ENCODE measurements around the gene SYNE2. TPM values are rescaled to one million over a fixed set of nuclear protein-coding genes. Genes with fewer than 3 reads are reported as not detected.
"Not testable (repeated sequence)": the region's sequence is repeated elsewhere in the genome, so short reads cannot be mapped to it uniquely, and the experiment has no call there.

Gene SYNE2
- total RNA-seq, 1 donor from 2014 or later: 81.4 TPM

DNA sequence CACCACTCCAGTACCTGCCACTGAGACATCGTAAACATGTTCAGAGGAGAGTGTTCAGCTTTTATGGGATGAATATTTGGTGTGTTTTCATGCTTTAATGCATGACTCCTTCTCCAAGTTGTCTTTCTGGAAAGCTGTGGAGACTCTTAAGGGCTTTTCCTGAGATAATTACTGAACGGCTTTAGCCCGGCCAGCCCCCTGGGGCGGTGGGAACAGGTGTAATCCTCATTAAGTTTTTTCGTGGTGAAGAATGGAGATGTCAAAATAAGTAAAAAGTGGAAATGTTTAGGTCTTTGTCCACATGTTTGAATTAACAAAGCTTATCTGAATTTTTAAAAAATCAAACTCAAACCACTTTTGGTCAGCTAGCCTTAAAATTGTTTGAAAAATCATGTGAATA lies 1.5 kb downstream of the SYNE2 start:
- H3K4me1 ChIP-seq (ENCODE audit: control insufficient read depth in 3 of 3, insufficient read depth in 3 of 3, low read length in 3 of 3): peaks cover 12 to 15% (median 13%) of the 10 kb centered on the region in 3 donors
- H3K36me3 ChIP-seq (ENCODE audit: control insufficient read depth in 3 of 3, insufficient read depth in 3 of 3, low read length in 3 of 3): no peaks in the 10 kb centered on the region
- peak overlapping the region; percentile 73 to 87 (median 81) for H3K9ac ChIP-seq (ENCODE audit: low read depth in 1 of 3, low read length in 3 of 3)
- peak overlapping the region; percentile 72 to 83 (median 78) for H3K4me3 ChIP-seq (ENCODE audit: low read length in 3 of 3)
- no peaks in the 10 kb centered on the region for H3K27me3 ChIP-seq (ENCODE audit: control insufficient read depth in 3 of 3, insufficient read depth in 3 of 3, low read length in 3 of 3)
- peak overlapping the region; percentile 83 for H3K27ac ChIP-seq (ENCODE audit: low read depth, low read length)
- no peaks in the 10 kb centered on the region for H3K9me3 ChIP-seq (ENCODE audit: control insufficient read depth in 3 of 3, low read length in 3 of 3)

DNA sequence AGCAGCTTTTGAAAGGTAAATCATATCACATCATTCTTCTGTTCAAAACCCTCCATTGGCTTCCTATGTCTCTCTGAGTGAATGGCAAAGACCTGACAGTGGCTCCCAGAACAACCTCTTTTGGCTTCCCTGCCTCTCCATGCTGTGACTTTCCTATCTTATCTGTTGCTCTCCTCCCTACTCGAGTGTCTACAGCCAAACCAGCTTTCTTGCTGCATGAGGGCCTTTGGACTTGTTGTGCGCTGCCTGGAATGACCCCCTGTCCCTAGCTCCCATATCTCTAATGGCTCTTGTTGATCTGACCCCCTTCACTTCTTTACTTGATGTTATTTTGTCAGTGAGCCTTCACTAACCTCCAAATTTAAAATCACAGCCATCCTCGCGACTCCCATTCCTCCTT lies 2.5 kb downstream of the SYNE2 start:
- H3K27me3 ChIP-seq (ENCODE audit: control insufficient read depth in 3 of 3, insufficient read depth in 3 of 3, low read length in 3 of 3): no peaks in the 10 kb centered on the region
- H3K4me1 ChIP-seq (ENCODE audit: control insufficient read depth in 3 of 3, insufficient read depth in 3 of 3, low read length in 3 of 3): peaks cover 12 to 15% (median 13%) of the 10 kb centered on the region in 3 donors
- no peaks in the 10 kb centered on the region for H3K36me3 ChIP-seq (ENCODE audit: control insufficient read depth in 3 of 3, insufficient read depth in 3 of 3, low read length in 3 of 3)
- peak overlapping the region in 1 of 3 donors; percentile 32 for H3K4me3 ChIP-seq (ENCODE audit: low read length in 3 of 3)
- no peak overlapping the region for H3K27ac ChIP-seq (ENCODE audit: low read depth, low read length)
- no peaks in the 10 kb centered on the region for H3K9me3 ChIP-seq (ENCODE audit: control insufficient read depth in 3 of 3, low read length in 3 of 3)
- H3K9ac ChIP-seq (ENCODE audit: low read depth in 1 of 3, low read length in 3 of 3): peak overlapping the region in 2 of 3 donors; percentile 26 to 36

DNA sequence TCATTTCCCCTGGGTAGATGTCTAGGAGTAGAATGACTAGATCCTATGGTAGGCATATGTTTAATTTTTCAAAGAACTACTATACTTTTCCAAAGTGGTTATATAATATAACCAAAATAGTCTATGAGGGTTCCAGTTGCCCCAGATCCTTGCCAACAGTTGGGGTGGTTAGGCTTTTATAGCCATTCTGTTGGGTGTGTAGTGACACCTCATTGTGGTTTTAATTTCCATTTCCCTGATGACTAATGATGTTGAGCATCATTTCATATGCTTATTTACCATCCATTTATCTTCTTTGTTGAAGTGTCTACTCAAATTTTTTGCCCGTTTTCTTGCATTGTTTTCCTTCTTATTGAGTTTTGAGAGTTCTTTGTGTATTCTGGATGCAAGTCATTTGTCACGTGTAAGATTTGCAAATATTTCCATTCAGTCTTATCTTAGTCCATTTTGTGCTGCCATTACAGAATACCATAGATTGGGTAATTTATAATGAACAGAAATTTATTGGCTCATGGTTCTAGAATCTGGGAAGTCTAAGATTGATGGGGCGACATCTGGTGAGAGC lies 4.7 kb downstream of the SYNE2 start:
- H3K36me3 ChIP-seq (ENCODE audit: control insufficient read depth in 3 of 3, insufficient read depth in 3 of 3, low read length in 3 of 3): no peaks in the 10 kb centered on the region
- H3K9me3 ChIP-seq (ENCODE audit: control insufficient read depth in 3 of 3, low read length in 3 of 3): no peaks in the 10 kb centered on the region
- H3K4me1 ChIP-seq (ENCODE audit: control insufficient read depth in 3 of 3, insufficient read depth in 3 of 3, low read length in 3 of 3): peaks cover 7 to 14% (median 8%) of the 10 kb centered on the region in 3 donors
- H3K27ac ChIP-seq (ENCODE audit: low read depth, low read length): no peak overlapping the region
- no peak overlapping the region for H3K4me3 ChIP-seq (ENCODE audit: low read length in 3 of 3)
- H3K9ac ChIP-seq (ENCODE audit: low read depth in 1 of 3, low read length in 3 of 3): no peak overlapping the region
- H3K27me3 ChIP-seq (ENCODE audit: control insufficient read depth in 3 of 3, insufficient read depth in 3 of 3, low read length in 3 of 3): no peaks in the 10 kb centered on the region

DNA sequence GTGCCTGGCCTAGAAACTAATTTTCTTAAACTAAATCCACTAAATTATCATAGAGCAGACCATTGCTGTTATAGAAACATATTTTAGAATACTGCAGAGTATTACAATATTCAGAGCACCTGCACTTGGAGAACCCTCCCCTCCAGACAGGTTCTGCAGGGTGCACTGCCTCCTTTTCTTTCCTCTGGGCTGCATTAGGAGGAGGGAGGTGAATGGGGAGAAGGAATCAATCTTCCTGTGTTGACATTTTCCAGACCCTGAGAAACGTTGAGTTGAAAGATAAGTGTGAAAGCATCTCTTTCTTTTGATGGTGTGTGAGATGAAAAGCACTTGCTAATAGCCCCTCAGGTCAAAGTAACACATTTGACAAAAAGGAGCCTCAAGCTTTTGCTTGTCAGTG lies 7.3 kb downstream of the SYNE2 start:
- no peaks in the 10 kb centered on the region for H3K36me3 ChIP-seq (ENCODE audit: control insufficient read depth in 3 of 3, insufficient read depth in 3 of 3, low read length in 3 of 3)
- no peak overlapping the region for H3K4me3 ChIP-seq (ENCODE audit: low read length in 3 of 3)
- no peak overlapping the region for H3K27ac ChIP-seq (ENCODE audit: low read depth, low read length)
- H3K4me1 ChIP-seq (ENCODE audit: control insufficient read depth in 3 of 3, insufficient read depth in 3 of 3, low read length in 3 of 3): peaks cover 5 to 15% (median 9%) of the 10 kb centered on the region in 3 donors
- H3K9me3 ChIP-seq (ENCODE audit: control insufficient read depth in 3 of 3, low read length in 3 of 3): no peaks in the 10 kb centered on the region
- no peak overlapping the region for H3K9ac ChIP-seq (ENCODE audit: low read depth in 1 of 3, low read length in 3 of 3)
- H3K27me3 ChIP-seq (ENCODE audit: control insufficient read depth in 3 of 3, insufficient read depth in 3 of 3, low read length in 3 of 3): no peaks in the 10 kb centered on the region

DNA sequence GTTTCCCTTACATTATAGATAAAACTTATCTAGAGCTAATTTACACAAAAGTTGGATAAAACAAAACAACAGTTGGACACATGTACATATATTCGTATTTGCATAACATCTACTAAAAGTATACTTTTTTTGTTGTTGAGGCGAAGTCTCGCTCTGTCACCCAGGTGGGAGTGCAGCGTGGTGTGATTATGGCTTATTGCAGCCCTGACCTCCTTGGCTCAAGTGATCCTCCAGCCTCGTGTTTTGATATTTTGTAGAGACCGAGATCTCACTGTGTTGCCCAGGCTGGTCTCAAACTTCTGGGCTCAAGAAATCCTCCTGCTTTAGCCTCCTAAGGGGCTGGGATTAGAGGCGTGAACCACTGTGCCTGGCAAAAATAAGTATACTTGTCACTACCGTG lies 9.4 kb downstream of the SYNE2 start:
- Histone ChIP-seq H3K4me3 (ENCODE audit: low read length in 3 of 3) (no peak overlapping the region), H3K4me1 (ENCODE audit: control insufficient read depth in 3 of 3, insufficient read depth in 3 of 3, low read length in 3 of 3) (peaks cover 0 to 8% (median 8%) of the 10 kb centered on the region in 3 donors), H3K9ac (ENCODE audit: low read depth in 1 of 3, low read length in 3 of 3) (peak overlapping the region in 1 of 3 donors; percentile 23), H3K36me3 (ENCODE audit: control insufficient read depth in 3 of 3, insufficient read depth in 3 of 3, low read length in 3 of 3) (no peaks in the 10 kb centered on the region), H3K27ac (ENCODE audit: low read depth, low read length) (no peak overlapping the region), H3K27me3 (ENCODE audit: control insufficient read depth in 3 of 3, insufficient read depth in 3 of 3, low read length in 3 of 3) (no peaks in the 10 kb centered on the region), H3K9me3 (ENCODE audit: control insufficient read depth in 3 of 3, low read length in 3 of 3) (no peaks in the 10 kb centered on the region)

DNA sequence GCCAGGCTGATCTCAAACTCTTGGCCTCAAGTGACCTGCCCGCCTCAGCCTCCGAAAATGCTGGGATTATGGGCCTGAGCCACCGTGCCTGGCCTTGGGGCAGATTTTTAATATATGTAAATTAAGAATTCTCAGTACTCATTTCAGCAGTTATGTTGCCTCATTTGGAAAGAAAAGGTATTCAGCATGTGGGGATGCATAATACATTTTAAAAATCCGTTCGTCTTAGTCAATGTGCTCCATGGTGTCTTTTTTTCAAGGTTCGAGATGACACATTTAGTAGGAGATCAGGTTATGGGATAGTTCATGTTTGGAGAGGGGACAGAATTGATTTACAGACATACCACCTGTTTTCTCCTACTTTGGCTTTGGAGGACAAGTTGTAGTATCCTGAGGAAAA lies 10.2 kb downstream of the SYNE2 start:
- Histone ChIP-seq H3K27ac (ENCODE audit: low read depth, low read length) (peak overlapping the region; percentile 41), H3K4me3 (ENCODE audit: low read length in 3 of 3) (no peak overlapping the region), H3K27me3 (ENCODE audit: control insufficient read depth in 3 of 3, insufficient read depth in 3 of 3, low read length in 3 of 3) (no peaks in the 10 kb centered on the region), H3K9ac (ENCODE audit: low read depth in 1 of 3, low read length in 3 of 3) (peak overlapping the region in 1 of 3 donors; percentile 6), H3K36me3 (ENCODE audit: control insufficient read depth in 3 of 3, insufficient read depth in 3 of 3, low read length in 3 of 3) (no peaks in the 10 kb centered on the region), H3K4me1 (ENCODE audit: control insufficient read depth in 3 of 3, insufficient read depth in 3 of 3, low read length in 3 of 3) (peaks cover 0 to 8% (median 8%) of the 10 kb centered on the region in 3 donors), H3K9me3 (ENCODE audit: control insufficient read depth in 3 of 3, low read length in 3 of 3) (no peaks in the 10 kb centered on the region)

DNA sequence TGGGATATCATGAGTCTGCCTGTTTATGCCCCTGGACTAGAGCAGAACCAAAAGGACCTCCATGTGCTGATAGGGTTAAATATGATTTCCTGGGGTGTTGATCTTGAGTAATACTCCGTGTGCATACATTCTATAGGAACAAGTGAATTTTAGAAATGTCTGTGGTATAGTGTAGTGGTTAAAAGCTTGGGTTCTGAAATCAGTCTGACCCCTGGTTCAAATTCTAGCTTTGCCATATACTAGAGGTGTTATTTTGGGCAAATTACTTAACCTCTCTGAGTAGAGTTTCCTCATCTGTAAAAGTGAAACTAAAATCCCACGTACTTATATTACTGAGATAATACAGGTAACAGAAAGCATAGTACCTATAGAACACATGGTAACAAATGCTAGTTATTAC lies 12.0 kb downstream of the SYNE2 start:
- not testable (repeated sequence) for H3K36me3 ChIP-seq (ENCODE audit: control insufficient read depth in 3 of 3, insufficient read depth in 3 of 3, low read length in 3 of 3); H3K9me3 ChIP-seq (ENCODE audit: control insufficient read depth in 3 of 3, low read length in 3 of 3); H3K27me3 ChIP-seq (ENCODE audit: control insufficient read depth in 3 of 3, insufficient read depth in 3 of 3, low read length in 3 of 3)
- Histone ChIP-seq H3K9ac (ENCODE audit: low read depth in 1 of 3, low read length in 3 of 3) (peak overlapping the region; percentile 18 to 66 (median 51)), H3K4me1 (ENCODE audit: control insufficient read depth in 3 of 3, insufficient read depth in 3 of 3, low read length in 3 of 3) (peaks cover 0 to 10% (median 10%) of the 10 kb centered on the region in 3 donors), H3K27ac (ENCODE audit: low read depth, low read length) (peak overlapping the region; percentile 56), H3K4me3 (ENCODE audit: low read length in 3 of 3) (peak overlapping the region in 2 of 3 donors; percentile 0 to 16)

DNA sequence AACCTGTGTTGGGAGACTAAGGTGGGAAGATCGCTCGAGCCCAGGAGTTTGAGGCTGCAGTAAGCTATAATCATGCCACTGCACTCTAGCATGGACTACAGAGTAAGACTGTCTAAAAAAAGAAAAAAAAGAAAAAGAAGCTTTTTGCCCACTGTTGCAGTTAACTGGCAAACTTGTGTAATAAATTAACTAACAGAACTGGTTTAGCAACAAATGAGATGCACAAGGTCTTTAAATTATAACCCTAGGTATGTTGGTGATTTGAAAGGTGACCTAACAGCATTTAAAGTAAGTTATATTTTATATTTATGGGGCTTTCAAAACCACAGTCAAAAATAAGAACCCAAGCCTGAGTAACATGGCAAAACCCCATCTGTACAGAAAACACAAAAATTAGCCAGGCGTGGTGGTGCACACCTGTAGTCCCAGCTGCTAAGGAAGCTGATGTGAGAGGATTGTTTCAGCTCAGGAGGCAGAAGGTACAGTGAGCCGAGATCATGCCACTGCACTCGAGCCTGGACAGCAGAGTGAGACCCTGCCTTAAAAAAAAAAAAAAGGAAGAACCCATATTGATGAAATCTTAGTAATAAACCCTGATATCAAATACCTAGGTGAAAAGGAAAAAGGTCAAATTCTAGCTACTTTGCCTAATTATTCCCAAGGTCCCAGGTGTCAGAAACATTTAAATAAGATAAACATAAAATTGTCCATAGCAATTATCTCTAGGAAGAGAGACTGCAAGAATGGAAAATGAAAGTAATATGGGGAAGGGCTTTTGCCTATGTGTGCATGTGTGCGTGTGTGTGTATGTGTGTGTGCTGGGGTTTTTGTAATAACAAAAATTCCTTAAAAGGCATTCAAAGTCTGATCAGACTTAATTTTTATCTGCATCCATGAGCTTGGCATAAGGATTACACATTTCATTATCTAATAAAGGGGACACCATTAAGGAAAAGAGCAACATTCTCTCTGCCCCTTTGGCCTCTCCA lies 15.4 kb downstream of the SYNE2 start:
- H3K9ac ChIP-seq (ENCODE audit: low read depth in 1 of 3, low read length in 3 of 3): no peak overlapping the region

DNA sequence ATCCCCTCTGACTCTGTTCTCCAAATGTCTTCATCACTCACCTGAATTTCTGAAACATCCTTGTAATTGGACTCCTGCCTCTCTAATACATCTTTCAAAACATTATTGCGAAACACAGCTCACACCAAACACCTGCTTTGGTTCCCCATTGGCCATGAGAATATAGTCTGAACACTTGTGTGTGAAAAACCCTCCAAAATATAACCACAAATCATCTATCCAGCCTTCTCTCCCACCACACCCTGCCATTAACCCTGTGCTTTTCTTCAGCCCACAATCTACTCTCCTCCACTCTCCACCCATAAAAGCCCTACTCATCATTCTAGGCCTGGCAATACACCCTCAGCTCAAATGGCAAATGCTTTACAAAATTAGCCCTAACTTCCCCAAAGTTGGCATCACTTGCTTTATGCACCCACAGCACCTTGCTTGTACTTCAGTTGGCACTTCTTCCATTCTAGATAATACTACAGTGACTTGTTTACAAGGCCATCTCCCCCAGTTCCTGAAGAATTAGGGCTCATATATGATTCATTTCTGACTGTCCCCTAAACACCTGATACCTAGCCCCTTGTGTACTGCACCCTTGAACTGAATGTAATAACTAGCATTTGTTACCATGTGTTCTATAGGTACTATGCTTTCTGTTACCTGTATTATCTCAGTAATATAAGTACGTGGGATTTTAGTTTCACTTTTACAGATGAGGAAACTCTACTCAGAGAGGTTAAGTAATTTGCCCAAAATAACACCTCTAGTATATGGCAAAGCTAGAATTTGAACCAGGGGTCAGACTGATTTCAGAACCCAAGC lies 17.3 kb downstream of the SYNE2 start:
- not testable (repeated sequence) for H3K4me3 ChIP-seq (ENCODE audit: low read length in 3 of 3); H3K27me3 ChIP-seq (ENCODE audit: control insufficient read depth in 3 of 3, insufficient read depth in 3 of 3, low read length in 3 of 3); H3K9me3 ChIP-seq (ENCODE audit: control insufficient read depth in 3 of 3, low read length in 3 of 3); H3K36me3 ChIP-seq (ENCODE audit: control insufficient read depth in 3 of 3, insufficient read depth in 3 of 3, low read length in 3 of 3); H3K27ac ChIP-seq (ENCODE audit: low read depth, low read length)
- H3K9ac ChIP-seq (ENCODE audit: low read depth in 1 of 3, low read length in 3 of 3): peak overlapping the region in 1 of 3 donors; percentile 20
- H3K4me1 ChIP-seq (ENCODE audit: control insufficient read depth in 3 of 3, insufficient read depth in 3 of 3, low read length in 3 of 3): peaks cover 0 to 15% (median 12%) of the 10 kb centered on the region in 3 donors

More for the DNA sequence above, 15.4 kb downstream of the SYNE2 start:
- H3K9me3 ChIP-seq (ENCODE audit: control insufficient read depth in 3 of 3, low read length in 3 of 3): no peaks in the 10 kb centered on the region
- H3K27me3 ChIP-seq (ENCODE audit: control insufficient read depth in 3 of 3, insufficient read depth in 3 of 3, low read length in 3 of 3): no peaks in the 10 kb centered on the region
- no peak overlapping the region for H3K27ac ChIP-seq (ENCODE audit: low read depth, low read length)
- peaks cover 0 to 6% (median 5%) of the 10 kb centered on the region in 3 donors for H3K4me1 ChIP-seq (ENCODE audit: control insufficient read depth in 3 of 3, insufficient read depth in 3 of 3, low read length in 3 of 3)
- no peaks in the 10 kb centered on the region for H3K36me3 ChIP-seq (ENCODE audit: control insufficient read depth in 3 of 3, insufficient read depth in 3 of 3, low read length in 3 of 3)
- H3K4me3 ChIP-seq (ENCODE audit: low read length in 3 of 3): no peak overlapping the region
